Mucosa of descending colon (tissue), 3 donors: ENCODE results near the gene SDE2. TPM values are rescaled to one million over a fixed set of nuclear protein-coding genes. Genes with fewer than 3 reads are reported as not detected.

ENCODE experiments used
- ATAC-seq: fragments of 200-7000 bp; cut with Tn5 transposase; one replicate; pipeline ENCODE4 v1.9.1; 2020; ENCODE audit warnings: mild to moderate bottlenecking, moderate library complexity
- DNase-seq, 3 donors: peaks; one replicate each; pipeline ENCODE4 v3.0.0-alpha.2; 2020
- H3K36me3 ChIP-seq: fragments of 200-600 bp; one replicate; pipeline ENCODE4 v1.8.0; 2021; ENCODE audit warnings: low read depth, mild to moderate bottlenecking
- H3K4me1 ChIP-seq: fragments of 200-600 bp; one replicate; pipeline ENCODE4 v1.8.0; 2021; ENCODE audit warnings: low read depth, mild to moderate bottlenecking
- H3K4me3 ChIP-seq: fragments of 200-600 bp; one replicate; pipeline ENCODE4 v1.8.0; 2021; ENCODE audit warnings: mild to moderate bottlenecking
- H3K9me3 ChIP-seq: fragments of 200-600 bp; one replicate; pipeline ENCODE4 v1.8.0; 2021; ENCODE audit warnings: mild to moderate bottlenecking
- intact Hi-C, 2 donors: fragments of 100-400 bp; cut with DNase I in 1 of 2; cut with micrococcal nuclease in 1 of 2; formaldehyde crosslinking; loops; one replicate each; pipeline versions ENCODE4 v1.11.0 to v1.11.1; 2022; cut with DNase I, micrococcal nuclease
- total RNA-seq, 3 donors: library from RNA; stranded (reverse); fragmentation: NEBNext Ultra II Directional in 2 of 3; extraction: Animal tissue kit (Norgen Biotek cat#: 25700) in 2 of 3; gene quantifications; one replicate each; pipeline versions ENCODE4 v1.2.1 to v1.2.4, GENCODE V29; 2021 to 2023
- TF ChIP-seq, protein P1 (sequence below): fragments of 200-600 bp; IDR thresholded peaks from one replicate; pipeline ENCODE4 v1.8.0; 2022; ENCODE audit warnings: antibody characterized with exemption, mild to moderate bottlenecking
- donor health status: DM: no; HTN: no; CAD: no; lungs with moderate emphysema.
- donor health status: DM: no; HTN: no; CAD: no.
- donor health status: DM: no; HTN: yes; CAD: no.

SDE2 gene
- total RNA-seq, 3 donors from 2014 or later = 14.1 to 21.0 (median 15.0) TPM

DNA sequence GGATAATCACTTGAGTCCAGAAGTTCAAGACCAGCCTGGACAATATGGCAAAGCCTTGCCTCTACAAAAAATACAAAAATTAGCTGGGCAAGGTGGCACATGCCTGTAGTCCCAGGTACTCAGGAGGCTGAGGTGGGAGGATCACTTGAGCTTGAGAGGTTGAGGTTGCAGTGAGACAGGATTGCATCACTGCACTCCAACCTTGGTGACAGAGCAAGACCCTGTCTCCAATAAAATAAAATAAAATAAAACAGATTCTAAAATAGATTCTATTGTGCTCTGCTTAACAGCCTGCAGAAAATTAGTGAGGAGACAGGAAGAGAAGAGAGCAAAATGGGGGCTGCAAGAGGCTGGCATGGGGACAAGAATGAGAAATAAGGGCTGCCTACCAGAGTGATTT is 7.5 kb upstream of the SDE2 start:
- Histone ChIP-seq H3K4me1 (peaks cover 4% of the 10 kb centered on the region), H3K36me3 (no peaks in the 10 kb centered on the region), H3K9me3 (no peaks in the 10 kb centered on the region), H3K4me3 (no peak overlapping the region)
- TF ChIP-seq, protein P1, sequence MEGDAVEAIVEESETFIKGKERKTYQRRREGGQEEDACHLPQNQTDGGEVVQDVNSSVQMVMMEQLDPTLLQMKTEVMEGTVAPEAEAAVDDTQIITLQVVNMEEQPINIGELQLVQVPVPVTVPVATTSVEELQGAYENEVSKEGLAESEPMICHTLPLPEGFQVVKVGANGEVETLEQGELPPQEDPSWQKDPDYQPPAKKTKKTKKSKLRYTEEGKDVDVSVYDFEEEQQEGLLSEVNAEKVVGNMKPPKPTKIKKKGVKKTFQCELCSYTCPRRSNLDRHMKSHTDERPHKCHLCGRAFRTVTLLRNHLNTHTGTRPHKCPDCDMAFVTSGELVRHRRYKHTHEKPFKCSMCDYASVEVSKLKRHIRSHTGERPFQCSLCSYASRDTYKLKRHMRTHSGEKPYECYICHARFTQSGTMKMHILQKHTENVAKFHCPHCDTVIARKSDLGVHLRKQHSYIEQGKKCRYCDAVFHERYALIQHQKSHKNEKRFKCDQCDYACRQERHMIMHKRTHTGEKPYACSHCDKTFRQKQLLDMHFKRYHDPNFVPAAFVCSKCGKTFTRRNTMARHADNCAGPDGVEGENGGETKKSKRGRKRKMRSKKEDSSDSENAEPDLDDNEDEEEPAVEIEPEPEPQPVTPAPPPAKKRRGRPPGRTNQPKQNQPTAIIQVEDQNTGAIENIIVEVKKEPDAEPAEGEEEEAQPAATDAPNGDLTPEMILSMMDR = no peak
- intact Hi-C loops = no loop called here
- DNase-seq (no peak), ATAC-seq (no peak)

DNA sequence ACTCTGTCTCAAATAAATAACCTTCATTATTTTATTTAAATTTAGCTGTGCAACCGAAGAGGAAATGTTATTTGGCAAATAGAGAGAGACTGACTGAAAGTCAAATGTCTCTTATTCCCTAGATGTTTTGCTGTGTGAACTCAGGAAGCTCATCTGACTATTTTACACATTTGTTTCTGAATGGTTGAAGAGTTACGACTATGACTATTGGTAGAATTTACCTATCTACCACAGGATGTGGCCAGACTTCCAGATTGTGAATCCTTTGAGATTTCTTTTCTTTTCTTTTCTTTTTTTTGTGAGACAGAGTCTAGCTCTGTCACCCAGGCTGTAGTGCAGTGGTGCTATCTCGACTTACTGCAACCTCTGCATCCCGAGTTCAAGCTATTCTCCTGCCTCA is 5.3 kb upstream of the SDE2 start:
- H3K4me3 ChIP-seq = no peak overlapping the region
- peaks cover 2% of the 10 kb centered on the region for H3K36me3 ChIP-seq
- ATAC-seq (no peak), DNase-seq (no peak)
- intact Hi-C loops = no loop called here
- no peaks in the 10 kb centered on the region for H3K9me3 ChIP-seq
- peaks cover 14% of the 10 kb centered on the region for H3K4me1 ChIP-seq
- TF ChIP-seq, protein P1 = no peak

DNA sequence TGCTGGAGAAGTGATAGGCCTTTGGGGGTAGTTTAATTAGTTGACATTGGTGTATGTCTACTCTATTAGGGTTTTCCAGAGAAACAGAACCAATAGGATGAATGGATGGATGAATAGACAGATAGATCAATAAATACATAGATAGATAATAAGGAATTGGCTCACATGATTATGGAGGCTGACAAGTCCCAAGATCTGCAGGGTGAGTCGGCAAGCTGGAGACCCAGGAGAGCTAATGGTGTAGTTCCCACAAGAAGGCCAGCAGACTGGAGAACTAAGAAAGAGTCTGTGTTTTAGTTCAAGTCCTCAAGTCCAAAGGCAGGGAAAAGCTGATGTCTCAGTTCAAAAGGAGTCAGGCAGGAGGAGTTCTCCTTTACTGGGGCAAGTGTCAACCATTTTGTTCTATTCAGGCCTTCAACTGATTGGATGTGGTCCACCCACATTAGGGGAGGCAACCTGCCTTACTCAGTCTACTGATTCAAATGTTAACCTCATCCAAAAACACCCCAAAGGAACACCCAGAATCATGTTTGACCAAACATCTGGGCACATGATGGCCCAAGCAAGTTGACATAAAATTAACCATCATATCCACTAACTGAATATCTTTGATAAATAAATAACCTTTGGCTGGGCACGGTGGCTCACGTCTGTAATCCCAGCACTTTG is 4.5 kb upstream of the SDE2 start:
- Histone ChIP-seq H3K4me1 (peaks cover 14% of the 10 kb centered on the region), H3K36me3 (peaks cover 8% of the 10 kb centered on the region), H3K9me3 (no peaks in the 10 kb centered on the region), H3K4me3 (no peak overlapping the region)
- ATAC-seq (no peak), DNase-seq (no peak)
- TF ChIP-seq, protein P1 = no peak
- intact Hi-C loops = no loop called here

DNA sequence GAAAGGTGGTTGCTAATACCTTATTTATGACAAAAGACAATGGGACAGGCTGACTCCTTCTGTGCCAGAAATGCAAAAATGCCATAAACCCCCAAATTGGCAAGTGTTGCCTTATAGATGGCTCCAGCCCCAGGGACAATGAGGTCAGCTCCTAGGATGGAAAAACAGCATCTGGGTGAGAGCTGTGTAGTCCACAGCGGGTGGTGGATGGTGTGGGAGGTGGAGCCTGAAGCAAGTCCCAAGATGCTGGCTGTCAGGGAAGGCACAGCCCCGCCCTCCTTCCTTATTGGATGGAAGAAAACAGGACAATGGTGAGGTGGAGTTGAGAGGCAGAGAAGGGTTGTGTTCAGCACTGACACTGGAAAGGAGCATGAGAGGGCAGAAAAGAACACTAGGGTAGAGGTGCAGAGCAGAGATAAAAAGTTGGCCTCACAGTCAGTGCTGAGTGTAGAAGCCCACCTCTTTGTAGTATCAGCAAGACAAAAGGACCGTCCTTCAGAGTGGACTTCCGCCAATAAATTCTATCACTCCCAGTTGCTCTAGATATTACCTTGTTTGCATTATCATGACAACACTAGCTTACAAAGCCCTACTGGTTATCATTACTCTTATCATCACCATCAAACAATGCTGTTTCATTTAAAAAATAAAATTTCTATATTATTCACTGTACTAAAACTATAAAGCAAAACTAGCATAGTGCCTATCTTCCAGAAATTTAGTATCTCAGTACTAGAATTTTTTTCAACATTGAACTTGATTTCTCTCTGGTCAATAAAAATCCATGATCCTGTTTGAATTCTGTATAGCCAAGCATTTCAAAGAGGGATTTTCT is 3.7 kb upstream of the SDE2 start:
- peak; percentile 33 for ATAC-seq
- no peaks in the 10 kb centered on the region for H3K9me3 ChIP-seq
- peak; percentile 59 to 82 (median 73) for DNase-seq
- peaks cover 22% of the 10 kb centered on the region for H3K4me1 ChIP-seq
- intact Hi-C loops = no loop called here
- TF ChIP-seq, protein P1 = no peak
- no peak overlapping the region for H3K4me3 ChIP-seq
- H3K36me3 ChIP-seq = peaks cover 8% of the 10 kb centered on the region

DNA sequence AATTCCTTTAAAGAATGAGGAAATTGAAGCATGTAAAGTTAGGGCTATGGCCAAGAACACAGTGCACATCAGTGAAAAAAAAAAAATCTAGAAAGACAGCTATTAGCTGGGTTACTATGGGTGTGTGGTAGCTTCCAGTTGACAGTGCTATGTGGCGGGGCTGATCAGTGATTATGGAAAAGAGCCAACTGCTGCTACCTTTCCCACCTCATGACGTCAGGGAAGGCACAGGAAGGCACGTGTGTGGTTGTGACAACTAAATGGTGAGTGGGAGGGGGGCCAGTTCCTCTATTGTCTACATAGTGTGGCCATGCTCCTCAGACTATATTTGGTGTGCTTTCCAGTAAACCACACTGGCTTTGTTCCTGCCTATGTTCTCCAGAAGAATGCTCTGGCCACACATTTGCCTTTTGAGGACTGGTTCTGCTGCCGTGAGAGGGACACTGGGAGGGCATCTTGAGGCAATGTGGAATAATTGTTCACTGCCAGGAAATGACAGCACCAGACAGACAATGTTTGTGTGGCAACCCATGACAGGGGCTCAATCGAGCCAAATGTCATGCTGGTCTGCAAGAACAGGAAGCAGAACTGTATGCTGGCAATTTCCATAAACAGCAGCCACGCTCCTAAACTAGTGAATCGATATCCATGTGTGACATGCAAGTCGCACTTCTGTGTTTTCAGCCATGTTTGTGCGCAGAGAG is 3.0 kb upstream of the SDE2 start:
- H3K4me1 ChIP-seq = peaks cover 29% of the 10 kb centered on the region
- ATAC-seq (peak; percentile 7), DNase-seq (peak in 2 of 3 donors; percentile 66 to 68)
- no peaks in the 10 kb centered on the region for H3K9me3 ChIP-seq
- H3K4me3 ChIP-seq = no peak overlapping the region
- peaks cover 8% of the 10 kb centered on the region for H3K36me3 ChIP-seq
- intact Hi-C loops = no loop called here
- TF ChIP-seq, protein P1 = no peak
